Thoracic aorta (tissue), 2 donors: Measurements from ENCODE around the gene TIMP3. TPM values are rescaled to one million over a fixed set of nuclear protein-coding genes. Genes with fewer than 3 reads are reported as not detected.

Source experiments
- ATAC-seq: fragments of 150-250 bp; one replicate; pipeline ENCODE4 v1.8.0; 2017; ENCODE audit warnings: low read depth; ENCODE audit not compliant: insufficient number of reproducible peaks, low FRiP score
- DNase-seq: peaks from one replicate; pipeline ENCODE4 v3.0.0-alpha.2; 2020; ENCODE audit warnings: low spot score
- H3K27ac ChIP-seq, 2 donors: fragments of 200-600 bp; sonication (generic); 1 replicate in 1 of 2; 2 replicates in 1 of 2; pipeline ENCODE4 v1.5.1; 2016; ENCODE audit warnings: mild to moderate bottlenecking in 2 of 2, moderate library complexity in 2 of 2
- H3K27me3 ChIP-seq: fragments of 200-600 bp; sonication (generic); replicated peaks from 2 replicates; pipeline ENCODE4 v1.6.0; 2016; ENCODE audit warnings: mild to moderate bottlenecking; ENCODE audit not compliant: insufficient read depth
- H3K36me3 ChIP-seq: fragments of 200-600 bp; sonication (generic); one replicate; pipeline ENCODE4 v1.5.1; 2016
- H3K4me1 ChIP-seq, 2 donors: fragments of 200-600 bp; sonication (generic); 1 replicate in 1 of 2; 2 replicates in 1 of 2; pipeline versions ENCODE4 v1.5.1 to v1.6.0; 2016; ENCODE audit warnings: low read depth in 2 of 2, mild to moderate bottlenecking in 1 of 2; ENCODE audit not compliant: control insufficient read depth in 1 of 2
- H3K4me3 ChIP-seq: fragments of 200-600 bp; sonication (generic); 2 replicates; pipeline ENCODE4 v1.5.1; 2016; ENCODE audit warnings: mild to moderate bottlenecking
- H3K9me3 ChIP-seq: fragments of 200-600 bp; sonication (generic); 2 replicates; pipeline ENCODE4 v1.5.1; 2016
- total RNA-seq, 2 donors: library from RNA; depleted of rRNA; stranded (reverse); fragments of >200 nt; gene quantifications; one replicate each; pipeline versions ENCODE4 v1.1.0 to v1.2.3, GENCODE V29; 2016
- TF ChIP-seq, protein P1 (sequence below): fragments of 200-600 bp; sonication (generic); IDR thresholded peaks from one replicate; pipeline ENCODE4 v1.5.1; 2019; ENCODE audit warnings: antibody characterized with exemption

TIMP3 gene
- total RNA-seq, 2 donors from 2014 or later, result 471 to 756 TPM

DNA sequence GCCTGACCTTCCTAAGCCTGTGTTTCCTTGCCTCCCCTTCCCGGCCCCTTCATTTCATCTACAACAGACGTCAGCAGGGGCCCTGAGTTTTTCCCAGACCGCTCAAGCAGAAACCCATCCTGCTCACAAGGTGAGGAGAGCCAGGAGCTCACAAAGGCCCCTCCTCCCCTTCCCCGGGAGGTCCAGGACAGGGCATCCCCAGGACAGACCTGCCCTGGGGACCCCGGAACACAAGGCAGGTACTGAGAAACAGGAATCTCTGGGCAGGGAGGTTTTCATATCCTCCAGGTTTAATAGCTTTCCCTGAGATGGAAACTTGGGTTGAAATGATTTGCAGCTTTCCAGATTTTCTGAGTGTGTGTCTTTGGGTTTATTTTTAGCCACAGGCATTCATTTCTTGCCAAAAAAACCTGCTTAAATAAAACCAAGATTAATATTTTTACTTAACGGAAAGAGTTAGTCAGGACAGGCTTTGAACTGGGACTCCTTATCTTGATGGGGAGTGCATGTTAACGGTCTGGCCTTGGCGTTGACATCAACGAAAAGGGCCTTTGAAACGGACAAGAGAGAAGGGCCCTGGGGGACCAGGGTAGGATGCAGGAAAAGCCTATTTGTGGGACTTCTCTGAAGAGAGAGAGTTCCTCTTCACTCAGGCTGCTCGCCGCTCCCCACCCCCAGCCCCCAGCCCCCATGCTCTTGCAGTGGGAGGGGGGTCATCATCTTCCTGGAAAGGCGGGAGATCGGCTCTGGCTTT lies 38.5 kb downstream of the TIMP3 start:
- Histone ChIP-seq H3K9me3 (no peaks in the 10 kb centered on the region), H3K27ac (peak overlapping the region; percentile 86 to 90), H3K27me3 (no peaks in the 10 kb centered on the region), H3K36me3 (no peaks in the 10 kb centered on the region), H3K4me1 (peaks cover 20 to 78% of the 10 kb centered on the region in 2 donors), H3K4me3 (peak overlapping the region; percentile 47)
- DNase-seq (no peak), ATAC-seq (no peak)
- TF ChIP-seq, protein P1, sequence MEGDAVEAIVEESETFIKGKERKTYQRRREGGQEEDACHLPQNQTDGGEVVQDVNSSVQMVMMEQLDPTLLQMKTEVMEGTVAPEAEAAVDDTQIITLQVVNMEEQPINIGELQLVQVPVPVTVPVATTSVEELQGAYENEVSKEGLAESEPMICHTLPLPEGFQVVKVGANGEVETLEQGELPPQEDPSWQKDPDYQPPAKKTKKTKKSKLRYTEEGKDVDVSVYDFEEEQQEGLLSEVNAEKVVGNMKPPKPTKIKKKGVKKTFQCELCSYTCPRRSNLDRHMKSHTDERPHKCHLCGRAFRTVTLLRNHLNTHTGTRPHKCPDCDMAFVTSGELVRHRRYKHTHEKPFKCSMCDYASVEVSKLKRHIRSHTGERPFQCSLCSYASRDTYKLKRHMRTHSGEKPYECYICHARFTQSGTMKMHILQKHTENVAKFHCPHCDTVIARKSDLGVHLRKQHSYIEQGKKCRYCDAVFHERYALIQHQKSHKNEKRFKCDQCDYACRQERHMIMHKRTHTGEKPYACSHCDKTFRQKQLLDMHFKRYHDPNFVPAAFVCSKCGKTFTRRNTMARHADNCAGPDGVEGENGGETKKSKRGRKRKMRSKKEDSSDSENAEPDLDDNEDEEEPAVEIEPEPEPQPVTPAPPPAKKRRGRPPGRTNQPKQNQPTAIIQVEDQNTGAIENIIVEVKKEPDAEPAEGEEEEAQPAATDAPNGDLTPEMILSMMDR, result no peak

DNA sequence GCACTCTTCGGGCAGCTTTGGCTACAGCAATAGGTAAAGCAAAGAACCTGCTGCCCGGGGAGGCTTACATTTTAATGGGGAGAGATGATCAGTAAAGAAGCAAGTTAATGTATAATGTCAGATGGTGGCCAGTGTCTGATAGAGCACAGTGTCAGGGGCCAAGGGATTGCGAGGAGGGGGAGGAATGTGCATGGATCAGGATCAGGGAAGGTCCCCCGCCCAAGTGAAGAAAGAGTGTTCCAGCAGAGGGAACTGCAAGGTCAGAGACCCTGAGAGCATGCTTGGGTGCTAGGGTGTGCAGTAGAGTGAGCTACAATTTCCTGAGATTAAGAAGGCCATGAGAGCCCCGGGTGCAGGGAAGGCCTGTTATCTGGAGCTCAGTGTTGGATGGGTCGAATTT lies 39.7 kb downstream of the TIMP3 start:
- ATAC-seq (no peak), DNase-seq (no peak)
- Histone ChIP-seq H3K36me3 (no peaks in the 10 kb centered on the region), H3K4me3 (no peak overlapping the region), H3K27ac (no peak overlapping the region), H3K4me1 (peaks cover 27 to 81% of the 10 kb centered on the region in 2 donors), H3K27me3 (no peaks in the 10 kb centered on the region), H3K9me3 (no peaks in the 10 kb centered on the region)
- TF ChIP-seq, protein P1, result no peak

DNA sequence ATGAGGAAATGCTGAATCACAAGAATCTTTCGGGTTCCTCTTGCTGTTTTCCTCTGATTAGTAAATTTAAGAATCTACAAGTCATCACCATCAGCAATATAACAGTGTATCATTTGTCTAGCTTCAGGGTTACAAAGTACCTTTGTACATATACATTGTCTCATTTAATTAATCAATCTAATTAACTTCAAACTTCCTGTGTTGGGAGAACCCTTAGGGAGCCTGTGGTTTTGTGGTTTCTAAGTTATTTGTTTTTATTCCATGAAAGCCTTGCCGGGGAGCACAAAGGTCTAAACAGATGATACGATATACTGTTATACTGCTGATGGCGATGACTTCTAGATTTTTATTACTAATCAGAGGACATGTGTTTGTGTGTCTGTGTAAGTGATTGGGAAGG lies 41.0 kb downstream of the TIMP3 start:
- no peak overlapping the region for H3K4me3 ChIP-seq
- H3K9me3 ChIP-seq, result no peaks in the 10 kb centered on the region
- H3K27me3 ChIP-seq, result no peaks in the 10 kb centered on the region
- H3K36me3 ChIP-seq, result no peaks in the 10 kb centered on the region
- DNase-seq (no peak), ATAC-seq (no peak)
- H3K27ac ChIP-seq, result no peak overlapping the region
- H3K4me1 ChIP-seq, result peaks cover 24 to 81% of the 10 kb centered on the region in 2 donors
- TF ChIP-seq, protein P1, result no peak

DNA sequence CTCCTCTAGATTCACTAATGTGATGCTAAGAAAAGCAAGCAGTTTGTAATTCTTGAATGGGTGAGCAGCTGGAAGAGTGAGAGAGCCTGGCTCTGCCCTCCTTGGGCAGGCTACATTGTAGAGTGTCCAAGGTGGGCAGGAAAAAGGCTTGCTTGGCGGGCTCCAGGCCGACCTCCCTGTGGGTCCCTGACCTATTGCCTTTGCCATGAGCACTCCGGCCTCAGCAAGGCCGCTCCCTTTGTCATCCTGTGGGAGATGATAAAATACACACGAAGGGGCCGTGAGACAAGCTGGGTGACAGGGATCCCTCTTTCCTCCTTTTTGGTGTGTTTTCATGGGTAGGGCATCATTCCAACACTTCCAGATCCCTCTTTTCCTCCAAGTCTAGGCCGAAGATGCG lies 41.8 kb downstream of the TIMP3 start:
- Histone ChIP-seq H3K27ac (no peak overlapping the region), H3K36me3 (no peaks in the 10 kb centered on the region), H3K9me3 (no peaks in the 10 kb centered on the region), H3K27me3 (no peaks in the 10 kb centered on the region), H3K4me1 (peaks cover 24 to 80% of the 10 kb centered on the region in 2 donors), H3K4me3 (no peak overlapping the region)
- no peak for ATAC-seq
- DNase-seq, result no peak
- TF ChIP-seq, protein P1, result no peak

DNA sequence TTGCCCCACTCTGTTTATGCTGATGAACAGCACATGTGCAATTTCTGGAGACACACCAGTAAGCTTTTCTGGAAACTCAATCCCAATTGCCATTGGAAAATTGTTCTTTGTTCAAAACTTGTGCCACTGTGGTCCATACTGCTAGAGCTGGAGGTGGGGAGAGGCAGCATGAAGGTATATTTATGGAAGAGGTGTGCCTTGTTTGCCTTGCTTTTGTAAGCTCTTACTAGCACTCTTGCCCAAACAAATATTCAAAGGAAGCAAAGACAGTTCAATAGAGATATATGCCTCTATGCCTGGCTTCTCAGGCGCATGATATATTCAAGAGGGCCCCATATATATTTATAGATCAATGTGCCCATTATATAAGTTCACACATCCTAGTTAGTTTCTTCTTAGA lies 42.7 kb downstream of the TIMP3 start:
- Histone ChIP-seq H3K9me3 (no peaks in the 10 kb centered on the region), H3K27ac (no peak overlapping the region), H3K36me3 (no peaks in the 10 kb centered on the region), H3K4me3 (no peak overlapping the region), H3K4me1 (peaks cover 22 to 79% of the 10 kb centered on the region in 2 donors), H3K27me3 (no peaks in the 10 kb centered on the region)
- ATAC-seq (no peak), DNase-seq (no peak)
- TF ChIP-seq, protein P1, result no peak
